Measurements from ENCODE around the gene AHCYL1.

- no peak for TF ChIP-seq CTCF (IDR thresholded peaks at IDR 0.05)
- peak; percentile 12 for TF ChIP-seq EZH2phosphoT487 (IDR thresholded peaks at IDR 0.05)
Observed at GRCh38 chr1:109959974-109960744, 24.4 kb upstream of the AHCYL1 start.

All from neural progenitor cell (in vitro differentiated cells).